C4-2B (cell line): Measurements from ENCODE around the gene QSOX2.
A peak's percentile ranks its signal among the peaks of the same experiment; 100 is the strongest.

ENCODE experiments used
- H3K27ac ChIP-seq: fragments of 450-650 bp; 2 replicates; pipeline ENCODE4 v1.5.1; 2017
- ZFX ChIP-seq: fragments of 450-650 bp; IDR thresholded peaks from 2 replicates; pipeline ENCODE4 v1.6.1; 2017
- TF ChIP-seq, protein P1 (sequence below): fragments of 450-650 bp; conservative IDR thresholded peaks from 2 replicates; pipeline ENCODE4 v1.5.1; 2017; ENCODE audit warnings: mild to moderate bottlenecking

Gene QSOX2

DNA sequence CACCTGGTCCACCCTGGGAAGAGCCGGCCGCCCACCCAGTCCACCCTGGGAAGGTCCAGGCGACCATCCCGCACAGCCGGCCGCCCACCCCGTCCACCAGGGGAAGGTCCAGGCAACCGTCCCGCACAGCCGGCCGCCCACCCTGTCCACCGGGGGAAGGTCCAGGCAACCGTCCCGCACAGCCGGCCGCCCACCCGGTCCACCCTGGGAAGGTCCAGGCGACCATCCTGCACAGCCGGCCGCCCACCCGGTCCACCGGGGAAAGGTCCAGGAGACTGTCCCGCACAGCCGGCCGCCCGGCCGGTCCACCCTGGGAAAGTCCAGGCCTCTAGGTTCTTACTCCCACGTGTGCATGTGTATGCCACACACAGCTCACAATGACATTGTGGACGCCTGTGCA, 6.7 kb upstream of the QSOX2 start:
- no peak overlapping the region for H3K27ac ChIP-seq
- no peak for TF ChIP-seq ZFX
- TF ChIP-seq, protein P1, sequence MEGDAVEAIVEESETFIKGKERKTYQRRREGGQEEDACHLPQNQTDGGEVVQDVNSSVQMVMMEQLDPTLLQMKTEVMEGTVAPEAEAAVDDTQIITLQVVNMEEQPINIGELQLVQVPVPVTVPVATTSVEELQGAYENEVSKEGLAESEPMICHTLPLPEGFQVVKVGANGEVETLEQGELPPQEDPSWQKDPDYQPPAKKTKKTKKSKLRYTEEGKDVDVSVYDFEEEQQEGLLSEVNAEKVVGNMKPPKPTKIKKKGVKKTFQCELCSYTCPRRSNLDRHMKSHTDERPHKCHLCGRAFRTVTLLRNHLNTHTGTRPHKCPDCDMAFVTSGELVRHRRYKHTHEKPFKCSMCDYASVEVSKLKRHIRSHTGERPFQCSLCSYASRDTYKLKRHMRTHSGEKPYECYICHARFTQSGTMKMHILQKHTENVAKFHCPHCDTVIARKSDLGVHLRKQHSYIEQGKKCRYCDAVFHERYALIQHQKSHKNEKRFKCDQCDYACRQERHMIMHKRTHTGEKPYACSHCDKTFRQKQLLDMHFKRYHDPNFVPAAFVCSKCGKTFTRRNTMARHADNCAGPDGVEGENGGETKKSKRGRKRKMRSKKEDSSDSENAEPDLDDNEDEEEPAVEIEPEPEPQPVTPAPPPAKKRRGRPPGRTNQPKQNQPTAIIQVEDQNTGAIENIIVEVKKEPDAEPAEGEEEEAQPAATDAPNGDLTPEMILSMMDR = no peak

DNA sequence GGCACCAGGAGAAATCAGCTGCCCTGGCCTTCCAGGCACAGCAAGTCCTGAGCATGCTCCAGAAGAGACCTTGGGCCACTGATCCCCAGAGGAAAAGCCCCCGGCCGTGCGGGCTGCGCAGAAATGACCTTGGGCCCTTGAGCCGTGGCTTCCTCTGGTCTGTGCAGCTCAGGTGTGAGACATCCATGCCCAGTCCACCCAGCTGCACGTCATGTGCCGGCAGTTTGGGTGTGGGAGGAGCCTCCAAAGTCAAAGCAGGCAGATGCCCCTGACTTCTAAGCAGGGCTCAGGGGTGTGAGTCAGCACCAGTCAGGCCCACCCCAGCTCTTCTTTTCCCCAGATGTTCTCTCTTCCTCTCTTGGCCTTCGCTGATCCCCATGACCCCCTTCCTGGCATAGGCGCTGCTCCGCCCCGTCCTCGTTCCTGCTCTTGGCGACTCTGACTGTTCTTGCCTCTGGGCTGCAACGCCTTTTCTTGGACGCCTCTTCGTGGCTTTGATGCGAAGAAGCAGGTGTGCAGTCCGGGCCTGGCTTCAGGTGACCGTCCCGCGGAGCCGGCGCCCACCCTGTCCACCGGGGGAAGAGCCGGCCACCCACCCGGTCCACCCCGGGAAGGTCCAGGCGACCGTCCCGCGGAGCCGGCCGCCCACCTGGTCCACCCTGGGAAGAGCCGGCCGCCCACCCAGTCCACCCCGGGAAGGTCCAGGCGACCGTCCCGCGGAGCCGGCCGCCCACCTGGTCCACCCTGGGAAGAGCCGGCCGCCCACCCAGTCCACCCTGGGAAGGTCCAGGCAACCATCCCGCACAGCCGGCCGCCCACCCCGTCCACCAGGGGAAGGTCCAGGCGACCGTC, 5.9 kb upstream of the QSOX2 start:
- H3K27ac ChIP-seq = no peak overlapping the region
- no peak for TF ChIP-seq ZFX
- TF ChIP-seq, protein P1 = no peak

DNA sequence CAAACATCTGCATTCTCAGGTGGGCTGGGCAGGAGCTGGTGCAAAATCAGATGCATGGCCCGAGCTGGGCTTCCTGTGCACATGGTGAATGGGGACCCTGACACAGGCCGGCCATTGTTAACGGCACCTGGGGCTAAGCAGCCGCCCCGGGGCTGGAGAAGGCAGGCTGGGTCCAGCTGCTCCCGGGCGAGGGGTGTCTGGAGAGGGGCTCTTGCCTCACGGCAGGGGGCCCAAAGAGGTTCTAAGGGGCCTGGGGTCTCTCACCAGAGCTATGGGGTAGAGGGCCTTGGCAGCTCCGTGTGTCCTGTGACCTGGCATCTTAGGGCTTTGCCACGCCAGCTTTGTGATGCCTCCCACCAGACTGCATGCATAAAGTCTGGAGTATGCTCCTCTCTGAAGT, 5.1 kb upstream of the QSOX2 start:
- H3K27ac ChIP-seq = no peak overlapping the region
- no peak for TF ChIP-seq ZFX
- TF ChIP-seq, protein P1 = no peak

GRCh38 chr9:136249877-136250559, 4.4 kb upstream of the QSOX2 start:
- TF ChIP-seq, protein P1 = no peak
- TF ChIP-seq ZFX = no peak
- no peak overlapping the region for H3K27ac ChIP-seq

DNA sequence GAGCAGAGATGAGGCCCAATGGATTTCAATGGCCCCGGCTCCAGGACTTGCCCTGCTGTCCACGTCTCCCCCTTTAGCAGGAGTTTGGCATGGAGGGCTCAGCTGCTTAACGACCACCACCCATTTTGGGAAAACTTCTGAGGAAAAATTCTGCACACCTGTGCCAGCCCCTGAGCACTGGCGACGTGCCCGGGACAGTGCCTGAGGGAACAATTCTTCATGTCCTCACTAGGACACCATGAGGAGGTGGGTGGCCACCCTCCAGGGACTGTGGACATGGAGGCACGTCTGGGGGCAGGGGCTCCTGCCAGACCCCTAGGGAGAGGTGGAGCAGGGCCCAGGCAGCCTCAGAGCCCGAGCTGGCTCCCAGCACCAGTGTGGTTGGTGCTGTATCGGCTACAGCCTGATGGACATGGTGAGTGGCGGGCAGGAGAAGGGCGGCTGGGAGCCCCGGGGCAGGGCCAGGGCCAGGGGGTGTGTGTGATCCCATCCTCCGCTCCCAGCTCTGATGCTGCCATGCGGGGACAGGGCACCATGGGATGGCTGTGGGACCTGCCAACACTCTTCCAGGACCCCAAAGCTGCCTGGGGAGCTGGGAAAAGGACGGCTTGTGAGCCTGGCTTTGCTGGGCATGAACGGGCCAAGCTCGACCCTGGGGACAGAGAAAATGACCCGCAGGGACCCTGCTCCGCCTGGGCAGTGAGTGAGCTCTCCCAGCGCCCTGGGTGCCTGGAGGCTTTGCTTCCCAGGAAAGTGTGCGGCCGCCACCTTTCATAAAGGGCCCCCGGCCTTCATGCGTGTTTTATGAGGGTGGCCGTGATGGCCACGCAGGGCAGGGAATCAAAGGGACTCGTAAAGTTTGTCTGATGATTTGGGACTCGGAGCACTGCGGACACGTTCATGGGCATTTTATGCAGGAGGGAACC, 3.6 kb upstream of the QSOX2 start:
- H3K27ac ChIP-seq = peak overlapping the region; percentile 13
- no peak for TF ChIP-seq ZFX
- TF ChIP-seq, protein P1 = no peak

- no peak for TF ChIP-seq ZFX
- peak overlapping the region; percentile 13 for H3K27ac ChIP-seq
Measured at GRCh38 chr9:136247947-136248637, 2.5 kb upstream of the QSOX2 start.

GRCh38 chr9:136247551-136247916, 1.9 kb upstream of the QSOX2 start:
- TF ChIP-seq, protein P1 = no peak
- TF ChIP-seq ZFX = no peak
- no peak overlapping the region; the same call in 1 of the 2 replicates for H3K27ac ChIP-seq
